Panc1 (cell line): ENCODE measurements around the gene EHD1.

Experiments used
- POLR2AphosphoS5 ChIP-seq: IDR thresholded peaks from 2 replicates; pipeline ENCODE4 v1.6.1; 2012; ENCODE audit warnings: mild to moderate bottlenecking, low read depth, low read length, moderate library complexity
- REST ChIP-seq, 2 experiments: IDR thresholded peaks; 2 replicates each; pipeline ENCODE4 v1.6.1; 2011 to 2012; ENCODE audit warnings: low read depth in 2 of 2, control low read depth in 1 of 2, low read length in 1 of 2, mild to moderate bottlenecking in 1 of 2, moderate library complexity in 1 of 2; ENCODE audit not compliant: insufficient read depth in 1 of 2
- SIN3A ChIP-seq: IDR thresholded peaks from 2 replicates; pipeline ENCODE4 v1.6.1; 2012; ENCODE audit warnings: low read depth, mild to moderate bottlenecking, low read length, moderate library complexity, borderline replicate concordance; ENCODE audit not compliant: insufficient read depth
- TF ChIP-seq, protein P1 (sequence below): fragments of 450-650 bp; IDR thresholded peaks from 2 replicates; pipeline ENCODE4 v1.5.1; 2017; ENCODE audit warnings: mild to moderate bottlenecking

DNA sequence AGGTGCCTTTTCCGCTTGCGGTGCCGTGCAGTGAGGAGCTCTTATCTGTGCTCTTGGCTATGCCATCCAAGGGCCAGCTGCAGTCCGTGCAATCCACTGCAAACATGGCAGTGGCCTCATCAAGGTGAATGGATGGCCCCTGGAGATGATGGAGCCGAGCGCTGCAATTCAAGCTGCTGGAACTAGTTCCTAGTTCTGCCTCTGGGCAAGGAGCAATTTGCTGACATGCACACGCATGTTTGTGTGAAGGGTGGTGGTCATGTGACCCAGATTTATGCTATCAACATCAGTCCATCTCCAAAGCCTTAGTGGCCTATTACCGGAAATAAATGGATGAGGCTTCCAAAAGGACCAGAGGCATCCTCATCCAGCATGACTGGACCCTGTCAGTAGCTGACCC lies 3.1 kb upstream of the EHD1 start:
- TF ChIP-seq, protein P1, sequence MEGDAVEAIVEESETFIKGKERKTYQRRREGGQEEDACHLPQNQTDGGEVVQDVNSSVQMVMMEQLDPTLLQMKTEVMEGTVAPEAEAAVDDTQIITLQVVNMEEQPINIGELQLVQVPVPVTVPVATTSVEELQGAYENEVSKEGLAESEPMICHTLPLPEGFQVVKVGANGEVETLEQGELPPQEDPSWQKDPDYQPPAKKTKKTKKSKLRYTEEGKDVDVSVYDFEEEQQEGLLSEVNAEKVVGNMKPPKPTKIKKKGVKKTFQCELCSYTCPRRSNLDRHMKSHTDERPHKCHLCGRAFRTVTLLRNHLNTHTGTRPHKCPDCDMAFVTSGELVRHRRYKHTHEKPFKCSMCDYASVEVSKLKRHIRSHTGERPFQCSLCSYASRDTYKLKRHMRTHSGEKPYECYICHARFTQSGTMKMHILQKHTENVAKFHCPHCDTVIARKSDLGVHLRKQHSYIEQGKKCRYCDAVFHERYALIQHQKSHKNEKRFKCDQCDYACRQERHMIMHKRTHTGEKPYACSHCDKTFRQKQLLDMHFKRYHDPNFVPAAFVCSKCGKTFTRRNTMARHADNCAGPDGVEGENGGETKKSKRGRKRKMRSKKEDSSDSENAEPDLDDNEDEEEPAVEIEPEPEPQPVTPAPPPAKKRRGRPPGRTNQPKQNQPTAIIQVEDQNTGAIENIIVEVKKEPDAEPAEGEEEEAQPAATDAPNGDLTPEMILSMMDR = no peak
- no peak for TF ChIP-seq REST (IDR thresholded peaks at IDR 0.05; ENCODE audit: insufficient read depth in 1 of 2, low read depth in 2 of 2, low read length in 1 of 2)
- no peak for TF ChIP-seq POLR2AphosphoS5
- no peak for TF ChIP-seq SIN3A
